AG10803 (cell line): Measurements from ENCODE around the gene TBX1.

Experiments
- DNase-seq: peaks from one replicate; pipeline ENCODE4 v3.0.0; 2010; ENCODE audit warnings: low read depth
- H3K4me3 ChIP-seq: 2 replicates; pipeline ENCODE4 v1.5.1; 2011; ENCODE audit warnings: mild to moderate bottlenecking, low read length, control low read depth
- TF ChIP-seq, protein P1 (sequence below): conservative IDR thresholded peaks from 2 replicates; pipeline ENCODE4 v1.5.1; 2011; ENCODE audit warnings: mild to moderate bottlenecking, low read length, control low read depth, inconsistent platforms

TBX1 gene

DNA sequence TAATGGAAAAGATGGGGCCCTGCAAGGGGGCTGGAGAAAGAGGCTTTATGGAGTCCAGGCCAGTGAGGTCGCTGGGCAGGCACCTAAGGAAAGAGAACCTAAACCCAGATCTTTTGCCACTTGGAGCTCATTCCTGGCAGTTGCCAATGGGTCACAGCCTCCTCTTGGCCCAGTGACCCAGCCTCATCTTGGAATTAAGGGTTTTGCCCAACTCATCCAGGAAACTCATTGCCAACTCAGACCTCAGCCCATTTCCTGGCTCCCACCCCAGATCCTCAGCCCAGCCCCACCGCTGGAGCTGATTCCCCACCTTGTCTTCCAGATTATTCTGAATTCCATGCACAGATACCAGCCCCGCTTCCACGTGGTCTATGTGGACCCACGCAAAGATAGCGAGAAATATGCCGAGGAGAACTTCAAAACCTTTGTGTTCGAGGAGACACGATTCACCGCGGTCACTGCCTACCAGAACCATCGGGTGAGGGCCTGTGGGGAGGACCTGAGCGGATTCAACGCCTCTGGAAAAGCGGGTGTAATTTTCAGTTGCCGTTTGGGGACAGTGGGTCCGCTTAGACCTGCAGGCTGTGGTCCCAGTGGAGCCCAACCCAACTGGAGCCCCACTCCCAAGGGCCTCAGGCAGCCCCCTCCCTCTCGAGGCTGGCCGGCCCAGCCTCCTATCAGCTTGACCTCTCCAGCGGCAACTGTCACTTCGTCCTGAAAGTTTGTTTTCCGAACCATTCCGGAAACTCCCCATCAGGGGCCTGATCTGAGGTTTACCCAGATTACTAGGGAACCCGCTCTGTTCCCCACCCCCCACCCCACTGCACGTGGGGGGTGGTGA is 4.3 kb downstream of the TBX1 start:
- DNase-seq = peak; percentile 29
- no peak overlapping the region for H3K4me3 ChIP-seq

DNA sequence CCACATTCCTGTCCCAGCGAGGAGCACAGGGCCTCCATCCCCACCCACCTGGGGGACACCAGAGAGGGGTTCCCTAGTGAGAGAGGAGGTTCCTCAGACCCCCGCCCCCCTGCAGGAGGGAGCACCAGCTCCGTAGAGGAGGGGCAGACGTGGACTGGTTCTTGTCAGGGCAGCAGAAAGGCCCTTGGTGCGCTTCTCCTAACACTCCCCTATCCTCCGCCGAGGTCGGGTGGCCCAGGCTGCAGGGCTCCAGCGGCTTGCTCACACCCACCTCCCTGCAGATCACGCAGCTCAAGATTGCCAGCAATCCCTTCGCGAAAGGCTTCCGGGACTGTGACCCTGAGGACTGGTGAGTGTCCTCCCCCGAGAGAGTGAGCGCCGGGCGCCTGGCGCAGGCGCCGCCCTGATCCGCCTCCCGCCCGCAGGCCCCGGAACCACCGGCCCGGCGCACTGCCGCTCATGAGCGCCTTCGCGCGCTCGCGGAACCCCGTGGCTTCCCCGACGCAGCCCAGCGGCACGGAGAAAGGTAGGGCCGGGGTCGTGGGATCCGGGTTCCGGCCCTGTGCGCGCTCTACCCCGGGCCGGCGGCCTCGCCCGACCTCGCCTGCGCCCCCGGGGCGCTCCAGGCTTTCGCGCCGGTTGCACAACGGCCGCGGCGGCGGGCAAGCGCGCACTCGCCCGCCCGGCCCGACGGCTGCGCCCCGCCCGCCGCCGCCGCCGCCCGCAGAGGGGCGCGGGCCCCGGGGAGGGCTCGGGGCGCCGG is 5.1 kb downstream of the TBX1 start:
- TF ChIP-seq, protein P1, sequence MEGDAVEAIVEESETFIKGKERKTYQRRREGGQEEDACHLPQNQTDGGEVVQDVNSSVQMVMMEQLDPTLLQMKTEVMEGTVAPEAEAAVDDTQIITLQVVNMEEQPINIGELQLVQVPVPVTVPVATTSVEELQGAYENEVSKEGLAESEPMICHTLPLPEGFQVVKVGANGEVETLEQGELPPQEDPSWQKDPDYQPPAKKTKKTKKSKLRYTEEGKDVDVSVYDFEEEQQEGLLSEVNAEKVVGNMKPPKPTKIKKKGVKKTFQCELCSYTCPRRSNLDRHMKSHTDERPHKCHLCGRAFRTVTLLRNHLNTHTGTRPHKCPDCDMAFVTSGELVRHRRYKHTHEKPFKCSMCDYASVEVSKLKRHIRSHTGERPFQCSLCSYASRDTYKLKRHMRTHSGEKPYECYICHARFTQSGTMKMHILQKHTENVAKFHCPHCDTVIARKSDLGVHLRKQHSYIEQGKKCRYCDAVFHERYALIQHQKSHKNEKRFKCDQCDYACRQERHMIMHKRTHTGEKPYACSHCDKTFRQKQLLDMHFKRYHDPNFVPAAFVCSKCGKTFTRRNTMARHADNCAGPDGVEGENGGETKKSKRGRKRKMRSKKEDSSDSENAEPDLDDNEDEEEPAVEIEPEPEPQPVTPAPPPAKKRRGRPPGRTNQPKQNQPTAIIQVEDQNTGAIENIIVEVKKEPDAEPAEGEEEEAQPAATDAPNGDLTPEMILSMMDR = no peak
- peak overlapping the region; percentile 7; the same call in 1 of the 2 replicates for H3K4me3 ChIP-seq
- peak; percentile 34 for DNase-seq

More for the DNA sequence above, 4.3 kb downstream of the TBX1 start:
- TF ChIP-seq, protein P1 = no peak

DNA sequence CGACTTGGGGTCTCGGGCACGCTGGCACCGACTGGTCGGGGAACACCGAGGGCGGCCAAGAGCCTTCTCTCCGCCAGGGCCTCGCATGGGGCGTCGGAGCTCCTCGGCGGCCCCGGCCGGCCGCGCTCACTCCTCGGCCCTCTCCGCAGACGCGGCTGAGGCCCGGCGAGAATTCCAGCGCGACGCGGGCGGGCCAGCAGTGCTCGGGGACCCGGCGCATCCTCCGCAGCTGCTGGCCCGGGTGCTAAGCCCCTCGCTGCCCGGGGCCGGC is 5.6 kb downstream of the TBX1 start:
- TF ChIP-seq, protein P1 = no peak
- no peak overlapping the region for H3K4me3 ChIP-seq
- DNase-seq = no peak

DNA sequence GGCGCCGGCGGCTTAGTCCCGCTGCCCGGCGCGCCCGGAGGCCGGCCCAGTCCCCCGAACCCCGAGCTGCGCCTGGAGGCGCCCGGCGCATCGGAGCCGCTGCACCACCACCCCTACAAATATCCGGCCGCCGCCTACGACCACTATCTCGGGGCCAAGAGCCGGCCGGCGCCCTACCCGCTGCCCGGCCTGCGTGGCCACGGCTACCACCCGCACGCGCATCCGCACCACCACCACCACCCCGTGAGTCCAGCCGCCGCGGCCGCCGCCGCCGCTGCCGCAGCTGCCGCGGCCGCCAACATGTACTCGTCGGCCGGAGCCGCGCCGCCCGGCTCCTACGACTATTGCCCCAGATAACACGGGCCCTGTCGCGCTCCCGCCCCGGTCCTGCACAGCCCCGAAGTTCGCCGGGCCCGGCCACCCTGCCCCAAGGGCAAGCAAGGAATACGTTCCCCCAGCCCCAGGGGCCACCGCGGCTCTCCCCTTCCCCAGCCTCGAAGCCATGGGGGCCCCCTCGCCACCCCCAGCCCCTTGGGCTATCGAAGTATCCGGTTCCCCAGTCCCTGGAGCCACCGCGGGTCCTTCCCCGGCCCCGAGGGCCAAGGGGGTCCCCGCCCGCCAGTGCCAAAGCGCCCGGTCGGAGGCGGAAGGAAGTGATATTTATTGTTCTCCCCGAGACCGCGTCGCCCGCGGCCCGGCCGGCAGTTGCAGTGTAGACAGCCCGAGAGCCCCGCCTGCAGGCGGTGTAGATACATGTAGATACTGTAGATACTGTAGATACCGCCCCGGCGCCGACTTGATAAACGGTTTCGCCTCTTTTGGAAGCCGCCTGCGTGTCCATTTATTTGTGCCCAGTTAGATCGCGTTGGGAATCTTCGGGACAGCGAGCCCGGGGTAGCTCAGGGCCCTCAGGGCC is 6.2 kb downstream of the TBX1 start:
- no peak overlapping the region for H3K4me3 ChIP-seq
- TF ChIP-seq, protein P1 = 0 out of 2 replicates have a peak, but pooled peaks have one; percentile 2
- no peak for DNase-seq

DNA sequence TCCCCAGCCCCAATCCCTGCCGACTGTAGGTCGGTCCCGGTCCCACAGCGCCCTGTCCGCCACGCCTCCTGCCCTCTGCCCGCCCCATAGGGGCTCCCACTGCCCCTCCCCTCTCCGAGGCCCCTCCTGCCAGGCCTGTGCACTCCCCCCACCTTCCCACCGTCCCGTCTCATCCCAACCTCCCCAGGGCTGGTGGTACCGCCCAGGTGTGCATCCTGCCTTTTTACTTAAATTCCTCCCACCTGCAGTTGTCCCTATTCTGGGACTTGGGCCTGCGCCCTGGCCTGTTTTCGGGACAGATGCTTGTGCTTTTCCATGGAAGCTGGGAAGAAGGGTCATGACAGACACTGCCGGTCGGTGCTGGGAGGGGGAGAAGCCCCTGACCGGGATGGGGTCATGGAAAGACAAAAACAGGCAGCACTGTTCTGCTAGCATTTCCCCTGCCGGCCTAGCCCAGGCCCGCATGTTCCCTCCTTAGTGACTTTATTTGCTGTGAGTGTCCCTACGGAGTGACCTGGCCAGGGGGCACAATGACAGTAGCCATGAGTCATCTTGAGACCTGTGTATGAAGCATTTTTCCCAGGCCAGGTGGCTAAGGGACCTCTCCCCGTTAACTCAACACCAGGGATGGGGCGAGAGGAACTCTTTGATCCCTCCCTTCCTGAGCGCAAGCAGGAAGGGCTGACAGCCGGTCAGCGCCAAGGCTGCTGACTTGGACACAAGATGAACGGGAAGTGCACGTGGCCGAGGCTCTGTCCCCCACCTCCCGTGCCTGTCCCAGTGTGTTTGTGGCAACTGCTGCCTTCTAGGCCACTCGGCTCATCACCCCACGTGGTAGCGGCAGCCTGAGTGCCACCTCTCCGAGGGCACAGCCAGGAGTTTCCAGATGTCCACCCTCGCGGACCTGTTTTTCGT is 7.1 kb downstream of the TBX1 start:
- DNase-seq = no peak
- no peak overlapping the region for H3K4me3 ChIP-seq
- TF ChIP-seq, protein P1 = no peak

DNA sequence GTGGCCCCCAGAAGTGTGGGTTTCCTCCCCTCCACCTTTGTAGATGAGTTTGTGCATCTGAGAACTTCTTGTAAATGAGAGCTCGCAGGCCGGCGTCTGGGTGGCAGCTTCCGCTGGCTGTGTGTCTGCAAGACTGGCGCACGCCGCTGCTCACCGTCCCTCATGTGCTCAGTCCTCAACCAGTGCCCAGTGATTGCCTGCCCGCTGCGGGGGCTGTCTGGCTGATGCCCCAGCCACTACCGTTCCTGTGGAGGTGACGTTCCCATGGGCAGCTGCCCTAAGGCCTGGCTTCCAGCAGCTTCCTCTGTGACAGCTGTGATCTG is 8.8 kb downstream of the TBX1 start:
- H3K4me3 ChIP-seq = no peak overlapping the region
- TF ChIP-seq, protein P1 = no peak
- no peak for DNase-seq
